PC-9 (cell line): Measurements from ENCODE around the gene GON4L.
"Not testable (repeated sequence)": the region's sequence is repeated elsewhere in the genome, so short reads cannot be mapped to it uniquely, and the experiment has no call there.

Experiments used
- CTCF ChIP-seq: fragments of 200-600 bp; sonication (generic); conservative IDR thresholded peaks from 2 replicates; pipeline ENCODE4 v1.6.1; 2017; ENCODE audit warnings: mixed run types, antibody characterized with exemption, mild to moderate bottlenecking, moderate library complexity
- EZH2 ChIP-seq: fragments of 200-600 bp; sonication (generic); IDR thresholded peaks from 2 replicates; pipeline ENCODE4 v1.8.0; 2017; ENCODE audit warnings: antibody characterized with exemption, low read depth

GRCh38 chr1:155895617-155896016 lies 38.6 kb upstream of the GON4L start:
- not testable (repeated sequence) for TF ChIP-seq CTCF, EZH2
